HG03066 (cell line): ENCODE data around the gene SYPL1.
A peak's percentile ranks its signal among the peaks of the same experiment; 100 is the strongest.

Experiments
- ATAC-seq: cut with Tn5 transposase; IDR thresholded peaks from one replicate; pipeline ENCODE4 v1.9.1; 2021; ENCODE audit warnings: low read depth; ENCODE audit not compliant: unreplicated experiment

SYPL1 gene

GRCh38 chr7:106124186-106124585, 12.1 kb upstream of the SYPL1 start:
- no peak for ATAC-seq

GRCh38 chr7:106122713-106123112, 10.6 kb upstream of the SYPL1 start:
- no peak for ATAC-seq

- ATAC-seq: no peak
These were observed 9.2 kb upstream of the SYPL1 start for GRCh38 chr7:106121189-106121810.

- ATAC-seq: no peak
These were observed 8.4 kb upstream of the SYPL1 start for GRCh38 chr7:106120500-106120899.

GRCh38 chr7:106119719-106120118, 7.6 kb upstream of the SYPL1 start:
- no peak for ATAC-seq

GRCh38 chr7:106117786-106118544, 5.9 kb upstream of the SYPL1 start:
- no peak for ATAC-seq

- no peak for ATAC-seq
These were observed 4.1 kb upstream of the SYPL1 start for GRCh38 chr7:106116161-106116704.

- ATAC-seq: no peak
These were observed 2.7 kb upstream of the SYPL1 start for GRCh38 chr7:106114716-106115383.

GRCh38 chr7:106112972-106113421, 885 bp upstream of the SYPL1 start:
- ATAC-seq: no peak

GRCh38 chr7:106111655-106112117, 426 bp downstream of the SYPL1 start:
- peak; percentile 31 for ATAC-seq

GRCh38 chr7:106110885-106111654, 1.0 kb downstream of the SYPL1 start:
- no peak for ATAC-seq

- no peak for ATAC-seq
These were observed 1.9 kb downstream of the SYPL1 start for GRCh38 chr7:106110238-106110560.

- ATAC-seq: no peak
These were observed 2.4 kb downstream of the SYPL1 start for GRCh38 chr7:106109521-106110237.

- no peak for ATAC-seq
These were observed 3.1 kb downstream of the SYPL1 start for GRCh38 chr7:106108991-106109390.

- no peak for ATAC-seq
These were observed 7.3 kb downstream of the SYPL1 start for GRCh38 chr7:106104721-106105260.

- no peak for ATAC-seq
These were observed 9.6 kb downstream of the SYPL1 start for GRCh38 chr7:106102387-106102966.

- ATAC-seq: no peak
These were observed 10.4 kb downstream of the SYPL1 start for GRCh38 chr7:106101726-106102125.

GRCh38 chr7:106100863-106101629, 11.1 kb downstream of the SYPL1 start:
- no peak for ATAC-seq

- ATAC-seq: no peak
These were observed 12.6 kb downstream of the SYPL1 start for GRCh38 chr7:106099539-106099938.
